HG03280 (cell line): ENCODE data around the gene MAGED4.
"Not testable (repeated sequence)": the region's sequence is repeated elsewhere in the genome, so short reads cannot be mapped to it uniquely, and the experiment has no call there.

Experiments
- ATAC-seq: cut with Tn5 transposase; IDR thresholded peaks from one replicate; pipeline ENCODE4 v1.9.1; 2021; ENCODE audit warnings: mild to moderate bottlenecking, moderate library complexity; ENCODE audit not compliant: unreplicated experiment

The MAGED4 gene, protein sequence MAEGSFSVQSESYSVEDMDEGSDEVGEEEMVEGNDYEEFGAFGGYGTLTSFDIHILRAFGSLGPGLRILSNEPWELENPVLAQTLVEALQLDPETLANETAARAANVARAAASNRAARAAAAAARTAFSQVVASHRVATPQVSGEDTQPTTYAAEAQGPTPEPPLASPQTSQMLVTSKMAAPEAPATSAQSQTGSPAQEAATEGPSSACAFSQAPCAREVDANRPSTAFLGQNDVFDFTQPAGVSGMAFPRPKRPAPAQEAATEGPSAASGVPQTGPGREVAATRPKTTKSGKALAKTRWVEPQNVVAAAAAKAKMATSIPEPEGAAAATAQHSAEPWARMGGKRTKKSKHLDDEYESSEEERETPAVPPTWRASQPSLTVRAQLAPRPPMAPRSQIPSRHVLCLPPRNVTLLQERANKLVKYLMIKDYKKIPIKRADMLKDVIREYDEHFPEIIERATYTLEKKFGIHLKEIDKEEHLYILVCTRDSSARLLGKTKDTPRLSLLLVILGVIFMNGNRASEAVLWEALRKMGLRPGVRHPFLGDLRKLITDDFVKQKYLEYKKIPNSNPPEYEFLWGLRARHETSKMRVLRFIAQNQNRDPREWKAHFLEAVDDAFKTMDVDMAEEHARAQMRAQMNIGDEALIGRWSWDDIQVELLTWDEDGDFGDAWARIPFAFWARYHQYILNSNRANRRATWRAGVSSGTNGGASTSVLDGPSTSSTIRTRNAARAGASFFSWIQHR

GRCh38 chrX:52184440-52185077 is at the start of gene MAGED4:
MAGED4 (plus strand) TSS chrX:52184888; CDS start chrX:52185923, 1,035 bp downstream.
- not testable (repeated sequence) for ATAC-seq

GRCh38 chrX:52138830-52139544 is 45.7 kb upstream of the MAGED4 start:
- ATAC-seq: no peak

- no peak for ATAC-seq
Measured at GRCh38 chrX:52139545-52139895, 45.2 kb upstream of the MAGED4 start.

DNA sequence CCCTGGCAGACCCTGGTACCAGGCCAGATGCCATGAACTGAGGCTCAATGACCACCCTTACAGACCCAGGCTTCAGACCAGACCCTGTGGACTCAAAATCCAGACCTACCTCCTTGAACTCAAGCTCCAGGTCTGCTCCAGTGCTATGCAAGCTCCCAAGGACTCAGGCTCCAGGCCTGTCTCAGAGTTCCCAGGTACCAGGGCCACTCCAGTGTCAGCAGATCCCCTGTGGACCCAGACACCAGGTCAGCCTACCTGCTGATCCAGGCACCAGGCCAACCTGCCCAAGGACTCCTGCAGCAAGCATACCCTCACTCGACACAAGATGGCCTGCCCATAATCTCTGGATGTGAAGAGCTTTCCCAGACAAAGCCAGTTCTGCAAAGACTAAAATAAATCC is 44.7 kb upstream of the MAGED4 start:
- ATAC-seq: no peak

- ATAC-seq: not testable (repeated sequence)
Measured at GRCh38 chrX:52150667-52151066, 34.0 kb upstream of the MAGED4 start.

- not testable (repeated sequence) for ATAC-seq
Measured at GRCh38 chrX:52160140-52160539, 24.5 kb upstream of the MAGED4 start.

DNA sequence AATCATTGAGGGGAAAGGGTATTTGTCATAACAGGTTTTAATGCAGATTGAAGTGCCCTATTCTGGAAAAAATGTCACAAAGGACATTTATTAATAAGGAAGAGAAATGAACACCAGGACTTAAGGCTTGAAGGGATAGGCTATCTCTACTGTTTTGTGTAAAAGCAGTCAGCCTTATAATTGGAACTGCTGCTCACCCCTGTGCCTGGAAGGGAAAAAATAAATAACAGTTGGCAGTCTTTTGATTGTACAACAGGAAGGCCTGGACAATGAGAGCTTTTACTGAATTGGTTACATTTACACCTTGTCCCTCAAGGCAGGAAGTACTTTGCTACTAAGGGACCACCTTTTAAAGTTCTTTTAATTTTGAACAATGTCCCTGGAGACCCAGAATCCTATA is 17.8 kb upstream of the MAGED4 start:
- no peak for ATAC-seq

DNA sequence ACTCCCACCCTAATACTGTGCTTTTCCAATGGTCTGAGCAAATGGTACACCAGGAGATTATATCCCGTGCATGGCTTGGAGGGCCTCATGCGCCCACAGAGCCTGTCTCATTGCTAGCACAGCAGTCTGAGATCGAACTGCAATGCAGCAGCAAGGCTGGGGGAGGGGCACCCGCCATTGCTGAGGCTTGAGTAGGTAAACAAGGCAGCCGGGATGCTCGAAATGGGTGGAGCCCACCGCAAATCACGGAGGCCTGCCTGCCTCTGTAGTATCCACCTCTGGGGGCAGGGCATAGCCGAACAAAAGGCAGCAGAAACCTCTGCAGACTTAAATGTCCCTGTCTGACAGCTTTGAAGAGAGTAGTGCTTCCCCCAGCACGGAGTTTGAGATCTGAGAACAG is 13.6 kb upstream of the MAGED4 start:
- not testable (repeated sequence) for ATAC-seq

- ATAC-seq: not testable (repeated sequence)
Measured at GRCh38 chrX:52185078-52185453, 378 bp downstream of the MAGED4 start.

GRCh38 chrX:52211405-52211804 is 26.7 kb downstream of the MAGED4 start:
- ATAC-seq: not testable (repeated sequence)

- no peak for ATAC-seq
Measured at GRCh38 chrX:52213276-52213675, 28.6 kb downstream of the MAGED4 start.

- ATAC-seq: no peak
Measured at GRCh38 chrX:52216541-52216940, 31.9 kb downstream of the MAGED4 start.

DNA sequence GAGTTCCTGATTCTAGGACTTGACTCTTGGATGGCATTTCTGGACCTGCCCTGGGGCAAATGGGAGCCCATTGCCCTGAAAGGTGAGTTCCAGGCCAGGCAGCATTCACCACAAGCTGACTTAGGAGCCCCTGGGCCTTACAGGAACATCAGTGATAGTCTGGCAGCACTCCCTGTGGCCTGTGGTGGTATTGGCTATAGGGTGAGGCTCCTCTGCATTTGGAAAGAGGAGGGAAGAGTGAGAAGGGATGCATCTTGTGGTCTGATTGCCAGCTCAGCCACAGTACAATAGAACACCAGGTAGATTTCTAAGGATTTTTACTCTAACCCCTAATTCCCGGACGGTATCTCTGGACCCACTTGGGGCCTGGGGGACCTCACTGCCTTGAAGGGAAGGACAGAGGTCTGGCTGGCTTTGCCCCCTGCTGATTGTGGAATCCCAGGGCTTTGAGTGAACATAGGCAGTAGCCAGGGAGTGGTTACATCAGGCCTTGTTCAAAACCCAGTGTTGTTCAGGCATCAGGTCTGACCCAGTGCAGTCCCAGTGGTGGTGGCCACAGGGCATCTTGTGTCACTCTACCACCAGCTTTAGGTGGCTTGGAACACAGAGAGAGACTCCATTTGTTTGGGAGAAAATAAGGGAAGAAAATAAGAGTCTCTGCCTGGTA is 32.9 kb downstream of the MAGED4 start:
- no peak for ATAC-seq

DNA sequence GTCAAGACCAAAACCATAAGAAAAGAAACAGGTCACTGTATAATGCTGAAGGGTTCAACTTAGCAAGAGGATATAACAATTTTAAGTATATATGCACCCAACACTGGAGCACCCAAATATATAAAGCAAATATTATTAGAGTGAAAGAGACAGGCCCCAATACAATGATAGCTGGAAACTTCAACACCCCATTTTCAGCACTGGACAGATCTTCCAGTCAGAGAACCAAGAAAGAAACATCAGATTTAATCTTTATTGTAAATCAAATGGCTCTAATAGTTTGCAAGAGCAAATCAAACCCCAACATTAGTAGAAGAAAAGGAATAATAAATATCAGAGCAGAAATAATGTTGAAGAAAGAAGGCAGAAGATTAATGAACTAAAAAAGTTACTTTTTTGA is 36.2 kb downstream of the MAGED4 start:
- no peak for ATAC-seq
